D721Med (cell line): Measurements from ENCODE around the gene PABPN1L.

ENCODE experiments used
- DNase-seq: peaks from one replicate; pipeline ENCODE4 v3.0.0; 2011; ENCODE audit warnings: low spot score; ENCODE audit not compliant: insufficient read length
- FAIRE-seq: peaks from 2 replicates; lab custom pipeline; 2011; peaks lifted over from hg19 to GRCh38; lab: Jason Lieb, UNC
- TF ChIP-seq, protein P1 (sequence below): IDR thresholded peaks from 2 replicates; pipeline ENCODE4 v1.5.1; 2012; ENCODE audit warnings: mild to moderate bottlenecking, control low read depth; ENCODE audit not compliant: insufficient read depth; ENCODE audit errors: missing control alignments

PABPN1L gene

DNA sequence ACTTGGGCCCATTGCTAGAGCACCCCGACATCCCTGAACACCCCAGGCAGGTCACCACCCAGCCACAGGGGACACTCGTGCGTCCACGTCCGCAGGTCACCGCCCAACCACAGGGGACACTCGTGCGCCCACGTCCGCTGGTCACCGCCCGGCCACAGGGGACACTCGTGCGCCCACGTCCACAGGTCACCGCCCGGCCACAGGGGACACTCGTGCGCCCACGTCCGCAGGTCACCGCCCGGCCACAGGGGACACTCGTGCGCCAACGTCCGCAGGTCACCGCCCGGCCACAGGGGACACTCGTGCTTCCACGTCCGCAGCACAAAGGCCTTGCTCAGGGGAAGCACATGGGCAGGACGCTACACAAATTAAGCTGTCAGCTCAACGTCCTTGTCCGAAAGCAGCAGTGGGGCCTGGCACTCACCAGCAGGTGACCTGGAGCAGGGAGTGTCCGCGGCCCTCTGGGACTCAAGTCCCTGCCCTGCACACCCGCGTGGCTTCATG lies 27.4 kb downstream of the PABPN1L start:
- FAIRE-seq = no peak
- no peak for DNase-seq
- TF ChIP-seq, protein P1, sequence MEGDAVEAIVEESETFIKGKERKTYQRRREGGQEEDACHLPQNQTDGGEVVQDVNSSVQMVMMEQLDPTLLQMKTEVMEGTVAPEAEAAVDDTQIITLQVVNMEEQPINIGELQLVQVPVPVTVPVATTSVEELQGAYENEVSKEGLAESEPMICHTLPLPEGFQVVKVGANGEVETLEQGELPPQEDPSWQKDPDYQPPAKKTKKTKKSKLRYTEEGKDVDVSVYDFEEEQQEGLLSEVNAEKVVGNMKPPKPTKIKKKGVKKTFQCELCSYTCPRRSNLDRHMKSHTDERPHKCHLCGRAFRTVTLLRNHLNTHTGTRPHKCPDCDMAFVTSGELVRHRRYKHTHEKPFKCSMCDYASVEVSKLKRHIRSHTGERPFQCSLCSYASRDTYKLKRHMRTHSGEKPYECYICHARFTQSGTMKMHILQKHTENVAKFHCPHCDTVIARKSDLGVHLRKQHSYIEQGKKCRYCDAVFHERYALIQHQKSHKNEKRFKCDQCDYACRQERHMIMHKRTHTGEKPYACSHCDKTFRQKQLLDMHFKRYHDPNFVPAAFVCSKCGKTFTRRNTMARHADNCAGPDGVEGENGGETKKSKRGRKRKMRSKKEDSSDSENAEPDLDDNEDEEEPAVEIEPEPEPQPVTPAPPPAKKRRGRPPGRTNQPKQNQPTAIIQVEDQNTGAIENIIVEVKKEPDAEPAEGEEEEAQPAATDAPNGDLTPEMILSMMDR = no peak

DNA sequence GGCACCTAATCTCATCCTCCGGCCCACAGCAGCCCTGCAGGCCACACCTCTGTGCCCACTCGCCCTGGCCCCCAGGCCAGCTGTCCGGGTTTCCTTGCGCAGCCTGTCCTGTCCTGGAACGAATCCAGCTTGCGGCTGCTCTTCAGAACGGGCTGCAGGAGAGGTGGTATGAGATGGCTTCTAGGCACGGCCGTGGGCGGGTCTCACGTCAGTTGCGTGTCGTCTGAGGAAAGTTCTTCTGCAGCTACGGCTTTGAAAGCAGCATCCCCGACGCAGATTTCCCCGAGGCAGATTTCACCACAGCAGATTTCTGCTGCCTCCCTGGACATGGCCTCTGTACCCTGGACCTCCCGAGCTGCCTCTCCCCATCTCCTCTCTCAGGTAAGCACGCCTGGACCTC lies 27.9 kb downstream of the PABPN1L start:
- no peak for DNase-seq
- TF ChIP-seq, protein P1 = no peak
- FAIRE-seq = no peak

GRCh38 chr16:88837806-88838205 lies 28.7 kb downstream of the PABPN1L start:
- DNase-seq = no peak
- TF ChIP-seq, protein P1 = no peak
- no peak for FAIRE-seq

DNA sequence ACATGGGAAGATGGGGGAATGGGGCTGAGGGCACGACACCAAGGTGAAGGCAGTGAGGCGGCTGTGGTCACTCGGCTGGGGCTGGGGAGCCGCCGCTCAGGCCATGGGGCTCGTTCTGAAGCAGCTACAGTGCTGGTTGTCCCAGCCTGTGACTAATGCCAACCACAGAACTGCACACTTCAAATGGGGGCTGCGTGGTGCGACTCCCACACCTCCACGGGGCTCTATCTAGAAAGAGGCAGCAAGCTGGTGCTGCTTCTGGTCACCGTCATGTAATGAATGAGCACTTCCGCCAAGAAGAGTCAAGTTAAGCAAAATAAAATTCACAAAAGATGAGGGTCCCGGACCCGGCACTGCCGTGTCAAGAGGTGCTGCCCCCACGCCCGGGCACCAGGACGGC lies 29.7 kb downstream of the PABPN1L start:
- TF ChIP-seq, protein P1 = no peak
- no peak for DNase-seq
- FAIRE-seq = no peak

DNA sequence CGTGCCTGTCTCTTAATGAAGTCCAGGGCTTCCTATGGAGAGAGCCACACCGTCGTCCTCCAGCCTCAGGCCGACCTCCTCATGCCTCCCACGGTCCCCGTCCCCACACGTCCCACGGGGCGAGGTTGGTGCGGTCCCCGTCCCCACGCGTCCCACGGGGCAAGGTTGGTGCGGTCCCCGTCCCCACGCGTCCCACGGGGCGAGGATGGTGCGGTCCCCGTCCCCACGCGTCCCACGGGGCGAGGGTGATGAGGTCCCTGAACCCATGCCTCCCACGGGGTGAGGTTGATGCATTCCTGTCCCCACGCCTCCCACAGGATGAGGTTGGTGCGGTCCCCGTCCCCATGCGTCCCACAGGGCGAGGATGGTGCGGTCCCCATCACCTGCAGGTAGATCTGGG lies 30.6 kb downstream of the PABPN1L start:
- FAIRE-seq (no peak), DNase-seq (no peak)
- TF ChIP-seq, protein P1 = no peak

- no peak for FAIRE-seq
These were observed 31.1 kb downstream of the PABPN1L start for GRCh38 chr16:88835383-88835782.

DNA sequence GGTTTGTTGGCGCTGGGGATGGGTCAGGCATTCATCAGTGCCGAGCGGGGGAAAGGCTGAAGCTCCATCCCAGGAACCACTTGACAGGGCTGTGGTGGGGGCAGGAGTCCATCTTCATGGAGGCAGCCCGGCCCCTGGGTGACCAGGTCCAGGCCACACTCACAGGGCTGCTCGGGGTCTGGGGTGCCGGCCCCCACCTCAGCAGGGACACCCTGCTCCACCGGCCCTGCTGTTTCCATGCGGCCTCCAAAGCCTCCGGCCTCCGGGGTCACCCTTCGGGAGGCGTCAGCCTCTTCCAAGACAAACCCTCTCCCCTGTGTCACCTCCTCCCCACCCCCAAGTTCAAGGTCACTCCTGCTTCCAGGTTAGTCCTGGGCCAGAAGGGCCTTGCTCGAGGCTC lies 31.8 kb downstream of the PABPN1L start:
- DNase-seq (no peak), FAIRE-seq (no peak)
- TF ChIP-seq, protein P1 = no peak

More at GRCh38 chr16:88835383-88835782, 31.1 kb downstream of the PABPN1L start:
- DNase-seq = no peak
- TF ChIP-seq, protein P1 = no peak
